Trophoblast cell (in vitro differentiated cells and primary cell): ENCODE results near the gene CCDC85C.
A peak's percentile ranks its signal among the peaks of the same experiment; 100 is the strongest.

ENCODE experiments used
- DNase-seq, 2 donors: peaks; one replicate each; pipeline ENCODE4 v3.0.0-alpha.2; 2016
- H2AFZ ChIP-seq: 2 replicates; pipeline ENCODE4 v1.6.1; 2013; ENCODE audit warnings: low read length, moderate library complexity, mild to moderate bottlenecking; ENCODE audit not compliant: insufficient read depth, poor library complexity
- H2AK5ac ChIP-seq: 2 replicates; pipeline ENCODE4 v1.6.1; 2013; ENCODE audit warnings: mild to moderate bottlenecking, low read length
- H2BK120ac ChIP-seq: 2 replicates; pipeline ENCODE4 v1.6.1; 2013; ENCODE audit warnings: low read length, mild to moderate bottlenecking, moderate library complexity; ENCODE audit not compliant: insufficient read depth, poor library complexity
- H2BK12ac ChIP-seq: 2 replicates; pipeline ENCODE4 v1.6.1; 2013; ENCODE audit warnings: mild to moderate bottlenecking, low read length, moderate library complexity
- H2BK5ac ChIP-seq: 2 replicates; pipeline ENCODE4 v1.6.1; 2013; ENCODE audit warnings: low read length, low read depth, moderate library complexity, mild to moderate bottlenecking; ENCODE audit not compliant: poor library complexity
- H3K14ac ChIP-seq: 2 replicates; pipeline ENCODE4 v1.6.1; 2013; ENCODE audit warnings: mild to moderate bottlenecking, low read length
- H3K18ac ChIP-seq: 2 replicates; pipeline ENCODE4 v1.6.1; 2013; ENCODE audit warnings: mild to moderate bottlenecking, low read length
- H3K23ac ChIP-seq: 2 replicates; pipeline ENCODE4 v1.6.1; 2013; ENCODE audit warnings: low read length
- H3K27ac ChIP-seq: 2 replicates; pipeline ENCODE4 v1.5.1; 2013; ENCODE audit warnings: low read depth, mild to moderate bottlenecking, inconsistent platforms, low read length, moderate library complexity
- H3K27me3 ChIP-seq: 2 replicates; pipeline ENCODE4 v1.6.1; 2013; ENCODE audit warnings: inconsistent platforms, mild to moderate bottlenecking, low read length, moderate library complexity; ENCODE audit not compliant: insufficient read depth
- H3K36me3 ChIP-seq, 2 experiments: 1 replicate in 1 of 2; 2 replicates in 1 of 2; pipeline ENCODE4 v1.6.1; 2013; ENCODE audit warnings: low read length in 2 of 2, mild to moderate bottlenecking in 2 of 2, moderate library complexity in 1 of 2; ENCODE audit not compliant: insufficient read depth in 2 of 2, control insufficient read depth in 1 of 2
- H3K4ac ChIP-seq: 2 replicates; pipeline ENCODE4 v1.6.1; 2013; ENCODE audit warnings: low read depth, mild to moderate bottlenecking, low read length, moderate library complexity
- H3K4me1 ChIP-seq, 2 experiments: 1 replicate in 1 of 2; 2 replicates in 1 of 2; pipeline ENCODE4 v1.6.1; 2013; ENCODE audit warnings: low read length in 2 of 2, mild to moderate bottlenecking in 2 of 2, moderate library complexity in 1 of 2; ENCODE audit not compliant: insufficient read depth in 2 of 2, control insufficient read depth in 1 of 2
- H3K4me2 ChIP-seq: 2 replicates; pipeline ENCODE4 v1.6.1; 2013; ENCODE audit warnings: inconsistent platforms, mild to moderate bottlenecking, low read length, moderate library complexity
- H3K4me3 ChIP-seq: 2 replicates; pipeline ENCODE4 v1.5.1; 2013; ENCODE audit warnings: mild to moderate bottlenecking, low read depth, low read length, inconsistent platforms
- H3K79me1 ChIP-seq: one replicate; pipeline ENCODE4 v1.6.1; 2013; ENCODE audit warnings: low read length
- H3K79me2 ChIP-seq: 2 replicates; pipeline ENCODE4 v1.6.1; 2013; ENCODE audit warnings: low read length, mild to moderate bottlenecking; ENCODE audit not compliant: control insufficient read depth, insufficient read depth, poor library complexity
- H3K9ac ChIP-seq: 2 replicates; pipeline ENCODE4 v1.6.1; 2013; ENCODE audit warnings: mild to moderate bottlenecking, low read length
- H3K9me3 ChIP-seq: 2 replicates; pipeline ENCODE4 v1.6.1; 2013; ENCODE audit warnings: low read depth, mild to moderate bottlenecking, control low read depth, inconsistent platforms, low read length; ENCODE audit not compliant: insufficient read depth
- H4K12ac ChIP-seq: 2 replicates; pipeline ENCODE4 v1.6.1; 2013; ENCODE audit warnings: low read depth, mild to moderate bottlenecking, low read length, moderate library complexity
- H4K8ac ChIP-seq: 2 replicates; pipeline ENCODE4 v1.6.1; 2013; ENCODE audit warnings: low read depth, mild to moderate bottlenecking, low read length, moderate library complexity
- H4K91ac ChIP-seq: one replicate; pipeline ENCODE4 v1.6.1; 2013; ENCODE audit warnings: low read depth, mild to moderate bottlenecking, low read length, moderate library complexity
- WGBS: extraction: QIAGEN DNeasy Blood & Tissue Kit; methylation state at CpG from one replicate; pipeline ENCODE4 v1.1.7; 2013; ENCODE audit warnings: missing lambda C conversion rate; ENCODE audit not compliant: insufficient read length, insufficient coverage; ENCODE audit errors: extremely low coverage; 5-methylcytosine and 5-hydroxymethylcytosine counted together

CCDC85C gene

GRCh38 chr14:99649219-99649618 lies 45.2 kb upstream of the CCDC85C start:
- no CpG with 5 or more reads among the region's 8 CpGs for WGBS
- Histone ChIP-seq H3K4ac (no peak overlapping the region), H2AFZ (no peak overlapping the region), H4K91ac (no peak overlapping the region), H3K79me1 (peaks cover 9% of the 10 kb centered on the region), H3K14ac (no peak overlapping the region), H3K79me2 (peaks cover 6% of the 10 kb centered on the region), H3K27ac (no peak overlapping the region), H3K4me1 (peaks cover 23% of the 10 kb centered on the region in 2 experiments), H2BK12ac (no peak overlapping the region), H4K8ac (no peak overlapping the region), H3K18ac (no peak overlapping the region), H3K23ac (no peak overlapping the region), H3K4me3 (no peak overlapping the region), H3K9ac (no peak overlapping the region), H2BK5ac (no peak overlapping the region), H3K4me2 (no peak overlapping the region), H3K36me3 (peaks cover 0 to 3% of the 10 kb centered on the region in 2 experiments), H2BK120ac (no peak overlapping the region), H4K12ac (no peak overlapping the region), H2AK5ac (no peak overlapping the region), H3K9me3 (peaks cover 6% of the 10 kb centered on the region), H3K27me3 (no peaks in the 10 kb centered on the region)
- no peak for DNase-seq

- H2BK5ac ChIP-seq = no peak overlapping the region
- H2BK12ac ChIP-seq = no peak overlapping the region
- H2AFZ ChIP-seq = no peak overlapping the region
- no peak overlapping the region for H4K12ac ChIP-seq
- H3K79me1 ChIP-seq = peaks cover 9% of the 10 kb centered on the region
- H3K9ac ChIP-seq = no peak overlapping the region
- peaks cover 0 to 3% of the 10 kb centered on the region in 2 experiments for H3K36me3 ChIP-seq
- no peak overlapping the region for H2BK120ac ChIP-seq
- peaks cover 21% of the 10 kb centered on the region in 2 experiments for H3K4me1 ChIP-seq
- peaks cover 6% of the 10 kb centered on the region for H3K79me2 ChIP-seq
- peaks cover 6% of the 10 kb centered on the region for H3K9me3 ChIP-seq
- no peak overlapping the region for H4K91ac ChIP-seq
- no peak overlapping the region for H3K18ac ChIP-seq
- no peak overlapping the region for H4K8ac ChIP-seq
- H3K14ac ChIP-seq = no peak overlapping the region
- no peak overlapping the region for H3K27ac ChIP-seq
- no peak overlapping the region for H3K4me2 ChIP-seq
- no peak for DNase-seq
- WGBS = no CpG with 5 or more reads among the region's 8 CpGs
- no peak overlapping the region for H3K4me3 ChIP-seq
- no peak overlapping the region for H3K23ac ChIP-seq
- no peak overlapping the region for H2AK5ac ChIP-seq
- H3K4ac ChIP-seq = no peak overlapping the region
- H3K27me3 ChIP-seq = no peaks in the 10 kb centered on the region
Measured at GRCh38 chr14:99648027-99648784, 44.2 kb upstream of the CCDC85C start.

GRCh38 chr14:99647411-99647810 lies 43.4 kb upstream of the CCDC85C start:
- no CpG with 5 or more reads among the region's 7 CpGs for WGBS
- Histone ChIP-seq H4K12ac (no peak overlapping the region), H3K36me3 (peaks cover 0 to 3% of the 10 kb centered on the region in 2 experiments), H2BK120ac (no peak overlapping the region), H3K4me3 (no peak overlapping the region), H3K14ac (no peak overlapping the region), H4K8ac (no peak overlapping the region), H3K4me1 (peaks cover 21% of the 10 kb centered on the region in 2 experiments), H3K23ac (no peak overlapping the region), H2AFZ (no peak overlapping the region), H3K27ac (no peak overlapping the region), H3K9ac (no peak overlapping the region), H3K27me3 (no peaks in the 10 kb centered on the region), H2AK5ac (peak overlapping the region; percentile 18), H3K9me3 (peaks cover 6% of the 10 kb centered on the region), H3K79me2 (peaks cover 6% of the 10 kb centered on the region), H2BK5ac (no peak overlapping the region), H2BK12ac (no peak overlapping the region), H3K4me2 (no peak overlapping the region), H3K79me1 (peaks cover 9% of the 10 kb centered on the region), H3K18ac (no peak overlapping the region), H3K4ac (no peak overlapping the region), H4K91ac (no peak overlapping the region)
- no peak for DNase-seq

- peak overlapping the region; percentile 79 for H3K4me2 ChIP-seq
- peaks cover 9% of the 10 kb centered on the region for H3K79me1 ChIP-seq
- no peak overlapping the region for H3K9ac ChIP-seq
- no peak overlapping the region for H3K23ac ChIP-seq
- peak overlapping the region; percentile 92 for H3K14ac ChIP-seq
- H3K27me3 ChIP-seq = no peaks in the 10 kb centered on the region
- H3K4me1 ChIP-seq = peaks cover 21% of the 10 kb centered on the region in 2 experiments
- H3K27ac ChIP-seq = no peak overlapping the region
- H3K18ac ChIP-seq = peak overlapping the region; percentile 84
- peak overlapping the region; percentile 96 for H2AFZ ChIP-seq
- peak overlapping the region; percentile 25 for H2BK12ac ChIP-seq
- no CpG with 5 or more reads among the region's 32 CpGs for WGBS
- no peak for DNase-seq
- H4K8ac ChIP-seq = peak overlapping the region; percentile 99
- peaks cover 6% of the 10 kb centered on the region for H3K9me3 ChIP-seq
- peak overlapping the region; percentile 66 for H3K4me3 ChIP-seq
- peak overlapping the region; percentile 93 for H4K12ac ChIP-seq
- no peaks in the 10 kb centered on the region for H3K36me3 ChIP-seq
- peak overlapping the region; percentile 84 for H2BK120ac ChIP-seq
- no peak overlapping the region for H2BK5ac ChIP-seq
- peak overlapping the region; percentile 6 for H3K4ac ChIP-seq
- no peak overlapping the region for H2AK5ac ChIP-seq
- peak overlapping the region; percentile 94 for H4K91ac ChIP-seq
- H3K79me2 ChIP-seq = peaks cover 6% of the 10 kb centered on the region
Measured at GRCh38 chr14:99645545-99646505, 41.8 kb upstream of the CCDC85C start.
